Stomach smooth muscle (tissue), 2 donors: ENCODE data around the gene AANAT.

Source experiments
- H3K27ac ChIP-seq: one replicate; pipeline ENCODE4 v1.7.0; 2013; ENCODE audit warnings: mild to moderate bottlenecking, low read length, inconsistent platforms
- H3K27me3 ChIP-seq, 2 donors: one replicate each; pipeline ENCODE4 v1.7.0; 2013; ENCODE audit warnings: low read length in 2 of 2; ENCODE audit not compliant: insufficient read depth in 2 of 2, control insufficient read depth in 1 of 2
- H3K36me3 ChIP-seq, 2 donors: one replicate each; pipeline ENCODE4 v1.7.0; 2013; ENCODE audit warnings: low read length in 2 of 2; ENCODE audit not compliant: control insufficient read depth in 2 of 2, insufficient read depth in 2 of 2
- H3K4me1 ChIP-seq: one replicate; pipeline ENCODE4 v1.7.0; 2013; ENCODE audit warnings: low read length; ENCODE audit not compliant: control insufficient read depth, insufficient read depth
- H3K4me3 ChIP-seq, 2 donors: one replicate each; pipeline ENCODE4 v1.7.0; 2013; ENCODE audit warnings: low read length in 2 of 2
- H3K9ac ChIP-seq, 2 donors: one replicate each; pipeline ENCODE4 v1.7.0; 2013; ENCODE audit warnings: low read length in 2 of 2, mild to moderate bottlenecking in 1 of 2
- H3K9me3 ChIP-seq, 2 donors: one replicate each; pipeline ENCODE4 v1.7.0; 2013; ENCODE audit warnings: low read length in 2 of 2; ENCODE audit not compliant: control insufficient read depth in 2 of 2
- donor health status: healthy.
- donor health status: Pancreatic carcinoma.

AANAT gene

GRCh38 chr17:76469991-76470739 is 2.8 kb downstream of the AANAT start:
- no peak overlapping the region for H3K27ac ChIP-seq
- H3K4me1 ChIP-seq, result no peaks in the 10 kb centered on the region
- peaks cover 0 to 3% of the 10 kb centered on the region in 2 donors for H3K36me3 ChIP-seq
- no peak overlapping the region for H3K4me3 ChIP-seq
- no peaks in the 10 kb centered on the region for H3K27me3 ChIP-seq
- H3K9ac ChIP-seq, result no peak overlapping the region
- no peaks in the 10 kb centered on the region for H3K9me3 ChIP-seq

- Histone ChIP-seq H3K4me3 (no peak overlapping the region), H3K27me3 (no peaks in the 10 kb centered on the region), H3K9ac (no peak overlapping the region), H3K9me3 (no peaks in the 10 kb centered on the region), H3K4me1 (no peaks in the 10 kb centered on the region), H3K27ac (no peak overlapping the region), H3K36me3 (peaks cover 0 to 3% of the 10 kb centered on the region in 2 donors)
Measured at GRCh38 chr17:76471498-76472257, 4.3 kb downstream of the AANAT start.

- H3K9ac ChIP-seq, result no peak overlapping the region
- peaks cover 0 to 3% of the 10 kb centered on the region in 2 donors for H3K36me3 ChIP-seq
- no peaks in the 10 kb centered on the region for H3K27me3 ChIP-seq
- H3K9me3 ChIP-seq, result no peaks in the 10 kb centered on the region
- H3K4me1 ChIP-seq, result no peaks in the 10 kb centered on the region
- H3K27ac ChIP-seq, result no peak overlapping the region
- no peak overlapping the region for H3K4me3 ChIP-seq
Measured at GRCh38 chr17:76472258-76472645, 4.8 kb downstream of the AANAT start.

- Histone ChIP-seq H3K27ac (no peak overlapping the region), H3K36me3 (peaks cover 0 to 3% of the 10 kb centered on the region in 2 donors)
Measured at GRCh38 chr17:76472726-76473125, 5.3 kb downstream of the AANAT start.

GRCh38 chr17:76473541-76473985 is 6.2 kb downstream of the AANAT start:
- Histone ChIP-seq H3K9me3 (no peaks in the 10 kb centered on the region), H3K27ac (no peak overlapping the region), H3K9ac (no peak overlapping the region), H3K27me3 (no peaks in the 10 kb centered on the region), H3K4me1 (no peaks in the 10 kb centered on the region), H3K36me3 (peaks cover 0 to 3% of the 10 kb centered on the region in 2 donors), H3K4me3 (no peak overlapping the region)

More at GRCh38 chr17:76472726-76473125, 5.3 kb downstream of the AANAT start:
- H3K9ac ChIP-seq, result no peak overlapping the region
- H3K4me3 ChIP-seq, result no peak overlapping the region
- no peaks in the 10 kb centered on the region for H3K4me1 ChIP-seq
- no peaks in the 10 kb centered on the region for H3K9me3 ChIP-seq
- no peaks in the 10 kb centered on the region for H3K27me3 ChIP-seq

GRCh38 chr17:76474238-76474637 is 6.8 kb downstream of the AANAT start:
- no peaks in the 10 kb centered on the region for H3K27me3 ChIP-seq
- H3K4me1 ChIP-seq, result no peaks in the 10 kb centered on the region
- H3K36me3 ChIP-seq, result peaks cover 0 to 3% of the 10 kb centered on the region in 2 donors
- H3K27ac ChIP-seq, result no peak overlapping the region
- no peak overlapping the region for H3K4me3 ChIP-seq
- no peaks in the 10 kb centered on the region for H3K9me3 ChIP-seq
- no peak overlapping the region for H3K9ac ChIP-seq

GRCh38 chr17:76474894-76475293 is 7.5 kb downstream of the AANAT start:
- Histone ChIP-seq H3K4me3 (no peak overlapping the region), H3K4me1 (no peaks in the 10 kb centered on the region), H3K27ac (no peak overlapping the region), H3K9me3 (no peaks in the 10 kb centered on the region), H3K9ac (no peak overlapping the region), H3K27me3 (no peaks in the 10 kb centered on the region), H3K36me3 (peaks cover 0 to 3% of the 10 kb centered on the region in 2 donors)

GRCh38 chr17:76475302-76475701 is 7.9 kb downstream of the AANAT start:
- Histone ChIP-seq H3K9ac (no peak overlapping the region), H3K9me3 (no peaks in the 10 kb centered on the region), H3K4me3 (no peak overlapping the region), H3K27me3 (no peaks in the 10 kb centered on the region), H3K36me3 (peaks cover 0 to 3% of the 10 kb centered on the region in 2 donors), H3K27ac (no peak overlapping the region), H3K4me1 (no peaks in the 10 kb centered on the region)

GRCh38 chr17:76476736-76477135 is 9.3 kb downstream of the AANAT start:
- no peak overlapping the region for H3K4me3 ChIP-seq
- no peak overlapping the region for H3K27ac ChIP-seq
- no peaks in the 10 kb centered on the region for H3K27me3 ChIP-seq
- H3K36me3 ChIP-seq, result peaks cover 0 to 3% of the 10 kb centered on the region in 2 donors
- H3K9me3 ChIP-seq, result no peaks in the 10 kb centered on the region
- H3K9ac ChIP-seq, result no peak overlapping the region
- no peaks in the 10 kb centered on the region for H3K4me1 ChIP-seq

- Histone ChIP-seq H3K36me3 (no peaks in the 10 kb centered on the region), H3K27me3 (no peaks in the 10 kb centered on the region), H3K27ac (no peak overlapping the region), H3K9ac (no peak overlapping the region), H3K4me1 (no peaks in the 10 kb centered on the region), H3K4me3 (no peak overlapping the region), H3K9me3 (no peaks in the 10 kb centered on the region)
Measured at GRCh38 chr17:76477576-76477975, 10.2 kb downstream of the AANAT start.

GRCh38 chr17:76478097-76478496 is 10.7 kb downstream of the AANAT start:
- H3K27me3 ChIP-seq, result no peaks in the 10 kb centered on the region
- no peak overlapping the region for H3K4me3 ChIP-seq
- H3K9ac ChIP-seq, result no peak overlapping the region
- H3K4me1 ChIP-seq, result no peaks in the 10 kb centered on the region
- H3K27ac ChIP-seq, result no peak overlapping the region
- H3K9me3 ChIP-seq, result no peaks in the 10 kb centered on the region
- H3K36me3 ChIP-seq, result no peaks in the 10 kb centered on the region
